IMR-90 (cell line): ENCODE results near the gene FCRL6. TPM values are rescaled to one million over a fixed set of nuclear protein-coding genes. Genes with fewer than 3 reads are reported as not detected.

Source experiments
- ATAC-seq: fragments of 200-7000 bp; cut with Tn5 transposase; 2 replicates; pipeline ENCODE4 v1.9.1; 2020; ENCODE audit warnings: low read depth, mild to moderate bottlenecking, moderate library complexity
- BruUV-seq: library from RNA; stranded (reverse); fragments of 400-500 nt; replicated peaks from 2 replicates; lab custom pipeline; 2021; lab: Mats Ljungman, UMichigan
- CTCF ChIA-PET: fragments of 300-600 bp; formaldehyde crosslinking; extraction: SDS; loops from one replicate; lab custom pipeline; 2021; ENCODE audit warnings: antibody characterized with exemption; lab: Yijun Ruan, JAX
- POLR2A ChIA-PET: fragments of 300-600 bp; sonication (Branson Sonifier 250); formaldehyde crosslinking; loops from one replicate; lab custom pipeline; 2022; ENCODE audit warnings: antibody characterized with exemption; ENCODE audit not compliant: unreplicated experiment; lab: Charles Lee
- DNase-seq: peaks from one replicate; pipeline ENCODE4 v3.0.0; 2013
- H2AFZ ChIP-seq: replicated peaks from 2 replicates; pipeline ENCODE3; 2013; ENCODE audit warnings: low read length, mild to moderate bottlenecking; ENCODE audit not compliant: poor library complexity
- H2AK5ac ChIP-seq: 2 replicates; pipeline ENCODE4 v1.6.1; 2013; ENCODE audit warnings: low read depth, low read length, inconsistent platforms
- H2AK9ac ChIP-seq: replicated peaks from 2 replicates; pipeline ENCODE3; 2013; ENCODE audit warnings: mild to moderate bottlenecking, low read depth, low read length, moderate library complexity; ENCODE audit not compliant: poor library complexity
- H2BK120ac ChIP-seq: 2 replicates; pipeline ENCODE4 v1.6.1; 2013; ENCODE audit warnings: low read depth, low read length, inconsistent platforms
- H2BK15ac ChIP-seq: 3 replicates; pipeline ENCODE4 v1.6.1; 2013; ENCODE audit warnings: low read depth, low read length, inconsistent platforms
- H2BK20ac ChIP-seq: 2 replicates; pipeline ENCODE4 v1.6.1; 2013; ENCODE audit warnings: low read depth, mild to moderate bottlenecking, inconsistent platforms, low read length, moderate library complexity
- H2BK5ac ChIP-seq: 2 replicates; pipeline ENCODE4 v1.6.1; 2013; ENCODE audit warnings: mild to moderate bottlenecking, low read depth, low read length, inconsistent platforms; ENCODE audit not compliant: poor library complexity, severe bottlenecking
- H3K14ac ChIP-seq: replicated peaks from 2 replicates; pipeline ENCODE4 v1.6.1; 2013; ENCODE audit warnings: low read depth, low read length, inconsistent platforms
- H3K18ac ChIP-seq: 2 replicates; pipeline ENCODE4 v1.6.1; 2013; ENCODE audit warnings: low read depth, low read length, control low read depth
- H3K23ac ChIP-seq: 2 replicates; pipeline ENCODE4 v1.6.1; 2013; ENCODE audit warnings: low read depth, low read length, inconsistent platforms
- H3K27ac ChIP-seq: 2 replicates; pipeline ENCODE4 v1.5.1; 2013; ENCODE audit warnings: mild to moderate bottlenecking, control low read depth, low read length; ENCODE audit not compliant: insufficient read depth
- H3K27me3 ChIP-seq: 2 replicates; pipeline ENCODE4 v1.6.1; 2013; ENCODE audit warnings: low read length; ENCODE audit not compliant: control insufficient read depth, insufficient read depth
- H3K36me3 ChIP-seq: 2 replicates; pipeline ENCODE4 v1.6.1; 2013; ENCODE audit warnings: low read length, mixed read lengths; ENCODE audit not compliant: control insufficient read depth, insufficient read depth
- H3K4ac ChIP-seq: 2 replicates; pipeline ENCODE4 v1.6.1; 2013; ENCODE audit warnings: low read depth, low read length, inconsistent platforms
- H3K4me1 ChIP-seq: 2 replicates; pipeline ENCODE4 v1.6.1; 2013; ENCODE audit warnings: low read length, mixed read lengths; ENCODE audit not compliant: control insufficient read depth, insufficient read depth
- H3K4me2 ChIP-seq: 2 replicates; pipeline ENCODE4 v1.6.1; 2013; ENCODE audit warnings: low read depth, mild to moderate bottlenecking, control low read depth, low read length, moderate library complexity
- H3K4me3 ChIP-seq: 2 replicates; pipeline ENCODE4 v1.5.1; 2013; ENCODE audit warnings: low read depth, mild to moderate bottlenecking, control low read depth, low read length, moderate library complexity; ENCODE audit not compliant: insufficient read depth
- H3K56ac ChIP-seq: 2 replicates; pipeline ENCODE4 v1.6.1; 2013; ENCODE audit warnings: low read length, inconsistent platforms; ENCODE audit not compliant: insufficient read depth; ENCODE audit errors: extremely low read depth
- H3K79me1 ChIP-seq, 2 experiments: 2 replicates each; pipeline ENCODE4 v1.6.1; 2013; ENCODE audit warnings: low read length in 2 of 2, inconsistent platforms in 1 of 2, low read depth in 1 of 2
- H3K9ac ChIP-seq: 2 replicates; pipeline ENCODE4 v1.6.1; 2013; ENCODE audit warnings: low read depth, low read length, control low read depth
- H3K9me1 ChIP-seq: 2 replicates; pipeline ENCODE4 v1.6.1; 2013; ENCODE audit warnings: low read length, inconsistent platforms; ENCODE audit not compliant: insufficient read depth
- H3K9me3 ChIP-seq: 2 replicates; pipeline ENCODE4 v1.6.1; 2013; ENCODE audit warnings: low read length; ENCODE audit not compliant: control insufficient read depth, insufficient read depth
- H4K20me1 ChIP-seq: 2 replicates; pipeline ENCODE4 v1.6.1; 2013; ENCODE audit warnings: low read length, inconsistent platforms; ENCODE audit not compliant: insufficient read depth
- H4K5ac ChIP-seq: 2 replicates; pipeline ENCODE4 v1.6.1; 2013; ENCODE audit warnings: mild to moderate bottlenecking, low read depth, low read length, control low read depth
- H4K8ac ChIP-seq, 2 experiments: 2 replicates each; pipeline ENCODE4 v1.6.1; 2013; ENCODE audit warnings: low read depth in 2 of 2, low read length in 2 of 2, control low read depth in 1 of 2, inconsistent platforms in 1 of 2
- H4K91ac ChIP-seq: 2 replicates; pipeline ENCODE4 v1.6.1; 2013; ENCODE audit warnings: low read depth, low read length, inconsistent platforms; ENCODE audit not compliant: insufficient read depth
- BHLHE40 ChIP-seq: fragments of 150-350 bp; IDR thresholded peaks from 2 replicates; pipeline ENCODE4 v1.6.1; 2016; ENCODE audit warnings: mild to moderate bottlenecking, low read depth, low read length
- CEBPB ChIP-seq: IDR thresholded peaks from 2 replicates; pipeline ENCODE4 v1.6.1; 2012; ENCODE audit warnings: low read depth, low read length, improper control_type of control experiment
- CHD1 ChIP-seq: IDR thresholded peaks from 2 replicates; pipeline ENCODE4 v1.6.1; 2012; ENCODE audit warnings: low read depth, low read length, improper control_type of control experiment
- CTCF ChIP-seq: conservative IDR thresholded peaks from 2 replicates; pipeline ENCODE4 v1.5.1; 2012; ENCODE audit warnings: mild to moderate bottlenecking, low read depth, low read length, improper control_type of control experiment
- ELK1 ChIP-seq: fragments of 150-350 bp; IDR thresholded peaks from 2 replicates; pipeline ENCODE4 v1.6.1; 2016; ENCODE audit warnings: low read depth, mild to moderate bottlenecking, low read length, moderate library complexity, borderline replicate concordance
- FOS ChIP-seq: fragments of 150-350 bp; IDR thresholded peaks from 2 replicates; pipeline ENCODE4 v1.6.1; 2016; ENCODE audit warnings: low read depth, low read length
- MAFK ChIP-seq: IDR thresholded peaks from 2 replicates; pipeline ENCODE4 v1.6.1; 2012; ENCODE audit warnings: low read depth, low read length, improper control_type of control experiment
- MAZ ChIP-seq: IDR thresholded peaks from 2 replicates; pipeline ENCODE4 v1.6.1; 2012; ENCODE audit warnings: low read depth, mild to moderate bottlenecking, low read length, improper control_type of control experiment, moderate library complexity, borderline replicate concordance
- POLR2A ChIP-seq: IDR thresholded peaks from 2 replicates; pipeline ENCODE4 v1.6.1; 2012; ENCODE audit warnings: mild to moderate bottlenecking, low read depth, low read length
- RAD21 ChIP-seq: IDR thresholded peaks from 2 replicates; pipeline ENCODE4 v1.6.1; 2012; ENCODE audit warnings: low read length, improper control_type of control experiment
- whole genome bisulfite sequencing, 2 experiments: methylation state at CpG; one replicate each; pipeline versions ENCODE4 v1.1.5 to v1.1.7; 2013; ENCODE audit warnings: missing lambda C conversion rate in 2 of 2; ENCODE audit not compliant: insufficient read length in 1 of 2; ENCODE audit errors: extremely low coverage in 2 of 2; 5-methylcytosine and 5-hydroxymethylcytosine counted together
- dilution Hi-C: fragments of 300-500 bp; cut with HindIII; formaldehyde crosslinking; loops from one replicate; pipeline ENCODE4 v1.14.3; 2018; ENCODE audit warnings: low sequenced_read_pairs; ENCODE audit not compliant: unreplicated experiment
- in situ Hi-C: fragments of 300-500 bp; cut with MboI; formaldehyde crosslinking; loops from 3 replicates; pipeline ENCODE4 v1.14.3; 2019; ENCODE audit warnings: low sequenced_read_pairs, inconsistent platforms, mixed read lengths
- intact Hi-C: fragments of 100-400 bp; cut with micrococcal nuclease; formaldehyde crosslinking; loops from 2 replicates; pipeline ENCODE4 v1.10.0; 2022
- polyA plus RNA-seq, 3 experiments: library from polyadenylated mRNA; depleted of rRNA; stranded (reverse); fragments of >200 nt; gene quantifications; 2 replicates each; pipeline ENCODE4 v1.2.3, GENCODE V29; 2012; ENCODE audit warnings: low replicate concordance in 1 of 3
- total RNA-seq: library from RNA; depleted of rRNA; stranded (reverse); fragments of >200 nt; gene quantifications from 2 replicates; pipeline ENCODE4 v1.2.3, GENCODE V29; 2012

The FCRL6 gene
- total and polyA plus RNA-seq, 2 of the 4 experiments (the other 2 are of a cell fraction), result not detected

- no peak overlapping the region for H3K4me2 ChIP-seq
- no peak overlapping the region for H3K4me3 ChIP-seq
- 0 out of 2 replicates have a peak, but pooled peaks cover 3% of the 10 kb centered on the region for H3K9me1 ChIP-seq
- intact Hi-C loops (loop anchor here (10.0 kb wide), 1 partner anchor 1554 kb away; no protein-coding TSS in a partner anchor), dilution Hi-C loops (no loop called here), in situ Hi-C loops (no loop called here)
- no peak for ATAC-seq
- H2BK120ac ChIP-seq, result no peak overlapping the region
- WGBS, 2 experiments, result 85% methylated on average over 6 of the region's 8 CpGs; no CpG with 5 or more reads in 1 of the 2 experiments
- H4K91ac ChIP-seq, result no peak overlapping the region
- no peaks in the 10 kb centered on the region for H3K9me3 ChIP-seq
- H4K8ac ChIP-seq, result no peak overlapping the region
- no peaks in the 10 kb centered on the region for H3K36me3 ChIP-seq
- no peak overlapping the region for H3K27ac ChIP-seq
- H2AFZ ChIP-seq, result no peak overlapping the region
- H3K18ac ChIP-seq, result no peak overlapping the region
- BruUV-seq, result no TSS peak
- no peak overlapping the region for H2AK5ac ChIP-seq
- no peak overlapping the region for H3K56ac ChIP-seq
- H3K4ac ChIP-seq, result no peak overlapping the region
- H4K5ac ChIP-seq, result no peak overlapping the region
- ChIA-PET CTCF (no interaction called here), POLR2A (no interaction called here)
- no peak overlapping the region for H3K14ac ChIP-seq
- H3K4me1 ChIP-seq, result peaks cover 2% of the 10 kb centered on the region
- no peak overlapping the region for H2BK20ac ChIP-seq
- H3K27me3 ChIP-seq, result no peaks in the 10 kb centered on the region; the same call in 1 of the 2 replicates
- no peak overlapping the region for H2BK5ac ChIP-seq
- H3K79me1 ChIP-seq, result no peaks in the 10 kb centered on the region
- no peak overlapping the region for H3K9ac ChIP-seq
- TF ChIP-seq CHD1 (no peak), BHLHE40 (no peak), CEBPB (no peak), ELK1 (no peak), RAD21 (no peak), MAFK (no peak), POLR2A (no peak), FOS (no peak), CTCF (no peak), MAZ (no peak)
- no peak overlapping the region for H3K23ac ChIP-seq
- no peak for DNase-seq
- H4K20me1 ChIP-seq, result no peaks in the 10 kb centered on the region
- no peak overlapping the region for H2BK15ac ChIP-seq
- H2AK9ac ChIP-seq, result no peak overlapping the region
These were observed 28.6 kb downstream of the FCRL6 start for GRCh38 chr1:159830722-159831121.
